Keratinocyte (primary cell): ENCODE data around the gene SSB. TPM values are rescaled to one million over a fixed set of nuclear protein-coding genes. Genes with fewer than 3 reads are reported as not detected.

ENCODE experiments used
- DNase-seq: peaks from one replicate; pipeline ENCODE4 v3.0.0-alpha.2; 2011; ENCODE audit warnings: low read depth, missing footprints, low spot score
- FAIRE-seq: peaks from 2 replicates; lab custom pipeline; 2011; peaks lifted over from hg19 to GRCh38; lab: Jason Lieb, UNC
- H2AFZ ChIP-seq: 2 replicates; pipeline ENCODE4 v1.6.0; 2012; ENCODE audit warnings: low read length, control low read depth, inconsistent platforms; ENCODE audit not compliant: control insufficient read depth
- H3K27ac ChIP-seq: 2 replicates; pipeline ENCODE4 v1.5.1; 2011; ENCODE audit warnings: low read length; ENCODE audit not compliant: control insufficient read depth, insufficient read depth
- H3K27me3 ChIP-seq: 3 replicates; pipeline ENCODE4 v1.6.0; 2011; ENCODE audit warnings: low read length; ENCODE audit not compliant: control insufficient read depth, insufficient read depth; ENCODE audit errors: extremely low read depth
- H3K36me3 ChIP-seq, 2 experiments: 2 replicates in 1 of 2; 3 replicates in 1 of 2; pipeline ENCODE4 v1.5.1; 2011; ENCODE audit warnings: low read length in 2 of 2, mild to moderate bottlenecking in 1 of 2; ENCODE audit not compliant: control insufficient read depth in 2 of 2, insufficient read depth in 2 of 2; ENCODE audit errors: extremely low read depth in 1 of 2
- H3K4me1 ChIP-seq: 3 replicates; pipeline ENCODE4 v1.5.1; 2011; ENCODE audit warnings: low read length; ENCODE audit not compliant: control insufficient read depth, insufficient read depth; ENCODE audit errors: extremely low read depth
- H3K4me2 ChIP-seq: 3 replicates; pipeline ENCODE4 v1.6.0; 2011; ENCODE audit warnings: low read depth, low read length; ENCODE audit not compliant: control insufficient read depth, insufficient read depth; ENCODE audit errors: extremely low read depth
- H3K4me3 ChIP-seq, 3 experiments: fragments of 200-600 bp in 1 of 3; sonication (generic) in 1 of 3; 2 replicates in 2 of 3; 3 replicates in 1 of 3; pipeline ENCODE4 v1.5.1; 2011 to 2016; ENCODE audit warnings: low read length in 3 of 3, mild to moderate bottlenecking in 3 of 3, control low read depth in 2 of 3, inconsistent platforms in 1 of 3, low read depth in 1 of 3, mixed read lengths in 1 of 3, mixed run types in 1 of 3, moderate library complexity in 1 of 3; ENCODE audit not compliant: control insufficient read depth in 2 of 3, insufficient read depth in 2 of 3; ENCODE audit errors: extremely low read depth in 1 of 3
- H3K79me2 ChIP-seq: 2 replicates; pipeline ENCODE4 v1.6.0; 2012; ENCODE audit warnings: low read length; ENCODE audit not compliant: control insufficient read depth, insufficient read depth
- H3K9ac ChIP-seq: 3 replicates; pipeline ENCODE4 v1.6.0; 2011; ENCODE audit warnings: low read length; ENCODE audit not compliant: control insufficient read depth, insufficient read depth; ENCODE audit errors: extremely low read depth
- H3K9me1 ChIP-seq: 3 replicates; pipeline ENCODE4 v1.6.0; 2011; ENCODE audit warnings: low read length; ENCODE audit not compliant: control insufficient read depth, insufficient read depth; ENCODE audit errors: extremely low read depth
- H3K9me3 ChIP-seq: 2 replicates; pipeline ENCODE4 v1.5.1; 2012; ENCODE audit warnings: low read depth, low read length; ENCODE audit not compliant: control insufficient read depth
- H4K20me1 ChIP-seq: 3 replicates; pipeline ENCODE4 v1.6.0; 2011; ENCODE audit warnings: low read length; ENCODE audit not compliant: control insufficient read depth, insufficient read depth; ENCODE audit errors: extremely low read depth
- CTCF ChIP-seq, 3 experiments: IDR thresholded peaks in 1 of 3; conservative IDR thresholded peaks in 1 of 3; optimal IDR thresholded peaks in 1 of 3; 2 replicates in 2 of 3; 3 replicates in 1 of 3; pipeline versions ENCODE3 to v1.5.1; 2011; ENCODE audit warnings: low read length in 3 of 3, mild to moderate bottlenecking in 3 of 3, moderate library complexity in 2 of 3, control low read depth in 1 of 3, inconsistent platforms in 1 of 3; ENCODE audit not compliant: insufficient read depth in 2 of 3; ENCODE audit errors: extremely low read depth in 1 of 3
- EZH2 ChIP-seq: IDR thresholded peaks from one replicate; pipeline ENCODE4 v1.6.1; 2012; ENCODE audit warnings: inconsistent platforms, mild to moderate bottlenecking, low read length, moderate library complexity
- dilution Hi-C: fragments of 300-500 bp; cut with MboI; formaldehyde crosslinking; loops from one replicate; pipeline ENCODE4 v1.7.0; 2020; ENCODE audit warnings: low sequenced_read_pairs; ENCODE audit not compliant: extremely low pct_ligation_motif_present
- polyA plus RNA-seq, 5 experiments: library from polyadenylated mRNA; depleted of rRNA in 3 of 5; stranded (reverse) in 3 of 5; stranded (forward) in 1 of 5; unstranded in 1 of 5; fragments of >200 nt; gene quantifications; 1 replicate in 1 of 5; 2 replicates in 3 of 5; 3 replicates in 1 of 5; pipeline versions ENCODE4 v1.2.1 to v1.2.3, GENCODE V29; 2011 to 2012; ENCODE audit warnings: missing spikeins in 2 of 5, low read depth in 1 of 5, low replicate concordance in 1 of 5

SSB gene
- polyA plus RNA-seq, 1 donor (not counting 4 experiments of a cell fraction or from before 2014, with no cell fraction given): 149 TPM

- no peaks in the 10 kb centered on the region for H3K9me3 ChIP-seq
- H3K27ac ChIP-seq: peak within 1 kb of the TSS; percentile 54
- H3K4me3 ChIP-seq: peak within 1 kb of the TSS; percentile 83 to 98 (median 87)
- no peaks in the 10 kb centered on the region for H3K36me3 ChIP-seq
- peak within 1 kb of the TSS; percentile 82 for H3K9ac ChIP-seq
- H3K4me1 ChIP-seq: peaks cover 21% of the 10 kb centered on the region
- peak within 1 kb of the TSS; percentile 87 for H3K4me2 ChIP-seq
- H2AFZ ChIP-seq: peak within 1 kb of the TSS; percentile 78
- H3K79me2 ChIP-seq: peaks cover 67% of the 10 kb centered on the region
- FAIRE-seq (no peak), DNase-seq (no peak)
- no peaks in the 10 kb centered on the region for H3K27me3 ChIP-seq
- dilution Hi-C loops: no loop called here
- H3K9me1 ChIP-seq: no peaks in the 10 kb centered on the region
- peak in 1 of 3 experiments; percentile 15 for TF ChIP-seq CTCF (optimal IDR thresholded peaks at IDR 0.05 in 1 of 3, IDR thresholded peaks at IDR 0.05 in 1 of 3, conservative IDR thresholded peaks at IDR 0.05 in 1 of 3; ENCODE audit: extremely low read depth in 1 of 3, insufficient read depth in 2 of 3, low read length in 3 of 3)
- TF ChIP-seq EZH2: no peak
- peaks cover 10% of the 10 kb centered on the region for H4K20me1 ChIP-seq
These were observed 28.8 kb downstream of the SSB start, which contains the start of gene UBR3 for GRCh38 chr2:169827272-169828140. TSS of gene UBR3 (plus strand) at chr2:169827454. CDS start at chr2:169827508, 54 bp downstream.

- H3K9me1 ChIP-seq: no peaks in the 10 kb centered on the region
- TF ChIP-seq EZH2: no peak
- TF ChIP-seq CTCF (optimal IDR thresholded peaks at IDR 0.05 in 1 of 3, IDR thresholded peaks at IDR 0.05 in 1 of 3, conservative IDR thresholded peaks at IDR 0.05 in 1 of 3; ENCODE audit: extremely low read depth in 1 of 3, insufficient read depth in 2 of 3, low read length in 3 of 3): no peak
- no peaks in the 10 kb centered on the region for H3K36me3 ChIP-seq
- peaks cover 10% of the 10 kb centered on the region for H4K20me1 ChIP-seq
- DNase-seq (no peak), FAIRE-seq (peak; percentile 39)
- peak overlapping the region; percentile 26 for H3K27ac ChIP-seq
- no peaks in the 10 kb centered on the region for H3K27me3 ChIP-seq
- peaks cover 13% of the 10 kb centered on the region for H3K4me1 ChIP-seq
- peak overlapping the region; percentile 82 for H3K9ac ChIP-seq
- peak overlapping the region; percentile 83 to 98 (median 87) for H3K4me3 ChIP-seq
- no peaks in the 10 kb centered on the region for H3K9me3 ChIP-seq
- dilution Hi-C loops: no loop called here
- peak overlapping the region; percentile 87 for H3K4me2 ChIP-seq
- H2AFZ ChIP-seq: peak overlapping the region; percentile 19
- peaks cover 65% of the 10 kb centered on the region for H3K79me2 ChIP-seq
These were observed 29.6 kb downstream of the SSB start for GRCh38 chr2:169828141-169828811.
